ENCODE results near the gene SLC12A1.
A peak's percentile ranks its signal among the peaks of the same experiment; 100 is the strongest.

The SLC12A1 gene

DNA sequence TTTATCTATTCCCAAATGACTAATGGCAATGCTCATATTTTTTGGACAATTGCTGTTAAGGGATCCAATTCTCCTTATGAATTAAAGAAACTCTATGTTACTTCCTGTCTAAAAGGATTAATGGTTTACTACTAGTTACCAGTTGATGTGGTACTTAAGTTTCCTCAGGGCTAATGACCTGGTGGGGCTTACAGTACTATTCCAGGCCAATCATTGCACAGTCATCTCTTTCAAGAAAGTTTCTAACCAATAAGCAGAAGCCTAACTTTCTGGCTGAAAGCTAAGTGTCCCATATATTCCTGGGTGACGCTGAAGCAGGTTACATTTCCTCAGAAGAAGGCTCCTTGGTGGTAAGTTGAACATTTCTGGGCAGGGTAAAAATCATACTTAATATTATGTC, at the start of gene SLC12A1:
SLC12A1 (plus strand) TSS at position 322 of the 400 bp plus-strand sequence. CDS start 1,418 bp downstream, outside the sequence.
- DNase-seq (ENCODE audit: low read depth in 2 of 3, low spot score in 2 of 3) = no peak

DNA sequence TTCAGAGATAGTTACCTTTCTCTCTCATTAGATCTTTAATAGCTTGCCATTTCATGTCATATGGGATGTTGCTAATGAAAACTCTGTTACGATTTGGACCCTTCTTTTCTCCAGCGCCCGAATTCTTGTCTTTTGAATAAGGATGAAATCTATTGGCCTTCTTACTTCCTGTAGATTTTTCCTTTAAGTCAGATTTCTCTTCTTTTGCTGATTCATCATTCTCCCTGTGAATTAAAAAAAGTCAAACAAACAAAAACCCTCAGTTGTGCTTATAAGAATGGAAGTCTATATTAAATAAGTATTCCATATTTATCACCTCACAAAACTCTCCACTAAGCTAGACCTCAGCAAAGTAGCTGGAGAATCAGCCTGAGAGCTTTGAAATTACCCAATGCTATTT, 37.5 kb upstream of the SLC12A1 start:
- no peak for DNase-seq (ENCODE audit: low read depth in 2 of 3, low spot score in 2 of 3)

DNA sequence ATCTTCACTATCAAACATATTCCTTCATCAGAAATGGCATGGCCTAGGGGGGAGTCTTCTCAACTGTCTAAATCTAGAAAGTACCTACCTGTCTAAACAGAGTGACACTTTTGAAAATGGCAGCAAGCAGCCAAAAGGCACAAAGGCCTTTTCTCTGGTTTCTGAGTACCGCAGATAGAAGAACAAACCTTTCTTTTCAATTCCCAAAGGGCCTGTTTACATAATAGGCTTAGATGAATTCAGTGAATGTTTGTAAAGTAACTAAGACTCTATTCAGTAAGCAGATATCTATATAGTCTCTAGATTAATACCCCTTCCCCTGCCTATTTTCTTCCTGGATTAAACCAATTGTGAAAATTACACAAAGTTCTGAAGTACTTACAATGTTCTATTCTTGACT, 35.1 kb upstream of the SLC12A1 start:
- no peak for DNase-seq (ENCODE audit: low read depth in 2 of 3, low spot score in 2 of 3)

DNA sequence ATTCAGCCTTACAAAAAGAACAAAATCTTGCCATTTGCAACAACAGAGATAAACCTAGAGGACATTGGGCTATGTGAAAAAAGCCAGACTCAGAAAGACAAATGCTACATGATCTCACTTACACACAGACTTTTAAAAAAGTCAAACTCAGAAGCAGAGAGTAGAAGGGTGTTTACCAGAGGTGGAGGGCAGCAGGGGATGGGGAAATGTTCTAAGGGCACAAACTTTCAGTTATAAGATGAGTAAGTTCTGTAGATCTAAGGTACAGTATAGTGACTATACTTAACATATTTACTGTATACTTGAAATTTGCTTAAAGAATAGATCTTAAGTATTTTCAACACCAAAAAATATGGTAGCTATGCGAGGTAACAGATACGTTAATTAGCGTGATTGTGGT, 31.0 kb upstream of the SLC12A1 start:
- DNase-seq (ENCODE audit: low read depth in 2 of 3, low spot score in 2 of 3) = no peak

DNA sequence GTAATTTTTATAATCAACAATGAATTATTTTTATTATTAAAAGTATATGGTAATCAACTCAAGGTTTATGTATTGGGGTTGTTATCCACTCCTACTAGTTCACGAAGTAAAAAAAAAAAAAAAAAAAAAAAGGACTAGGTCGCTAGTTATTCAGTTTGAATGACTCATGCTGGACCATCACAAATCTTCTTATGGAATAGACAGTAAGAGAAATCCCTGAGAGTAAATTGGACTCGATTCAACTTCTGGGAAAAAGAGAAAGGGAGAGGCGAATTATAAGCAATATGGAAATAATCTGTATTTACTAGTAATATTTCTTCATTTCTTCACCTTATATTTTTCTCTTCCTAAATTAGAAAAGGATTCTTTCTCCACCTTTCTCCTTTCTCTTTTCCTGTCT, 30.0 kb upstream of the SLC12A1 start:
- DNase-seq (ENCODE audit: low read depth in 2 of 3, low spot score in 2 of 3) = no peak

DNA sequence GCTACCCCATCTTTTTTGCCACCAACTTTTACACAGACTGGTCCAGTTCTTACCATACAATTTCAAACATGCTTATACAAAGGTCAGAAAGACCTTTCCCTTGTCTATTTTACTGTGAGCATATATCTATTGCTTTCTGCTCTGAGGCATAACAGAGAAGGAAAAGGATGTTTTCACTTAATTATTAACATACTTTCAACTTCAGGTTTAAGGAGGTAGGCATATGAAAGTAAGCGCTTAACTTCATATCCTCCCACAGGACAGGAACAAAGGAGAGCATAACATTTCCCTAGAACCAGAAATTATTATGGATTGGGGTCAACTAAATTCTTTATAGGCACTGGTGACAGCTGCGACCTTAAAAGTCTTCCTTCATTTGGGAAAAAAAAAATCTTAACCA, 29.1 kb upstream of the SLC12A1 start:
- no peak for DNase-seq (ENCODE audit: low read depth in 2 of 3, low spot score in 2 of 3)

DNA sequence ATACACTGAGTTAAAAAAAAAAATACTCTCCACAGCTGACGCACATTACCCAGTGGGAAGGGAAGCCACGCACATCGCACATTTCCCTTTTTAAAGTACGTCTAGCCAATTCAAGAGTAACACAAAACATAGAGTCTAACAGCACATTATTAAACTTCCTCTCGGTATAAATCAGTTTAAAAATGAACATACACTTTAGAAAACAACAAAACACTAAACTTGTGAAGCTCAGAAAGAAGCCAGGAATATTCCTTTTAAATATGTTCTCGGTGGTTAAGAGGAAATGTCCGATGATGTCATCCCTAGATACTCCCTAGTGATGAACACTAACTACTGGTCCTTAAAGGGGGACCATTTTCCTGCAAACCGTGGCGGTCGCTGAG, 28.7 kb upstream of the SLC12A1 start:
- no peak for DNase-seq (ENCODE audit: low read depth in 2 of 3, low spot score in 2 of 3)

DNA sequence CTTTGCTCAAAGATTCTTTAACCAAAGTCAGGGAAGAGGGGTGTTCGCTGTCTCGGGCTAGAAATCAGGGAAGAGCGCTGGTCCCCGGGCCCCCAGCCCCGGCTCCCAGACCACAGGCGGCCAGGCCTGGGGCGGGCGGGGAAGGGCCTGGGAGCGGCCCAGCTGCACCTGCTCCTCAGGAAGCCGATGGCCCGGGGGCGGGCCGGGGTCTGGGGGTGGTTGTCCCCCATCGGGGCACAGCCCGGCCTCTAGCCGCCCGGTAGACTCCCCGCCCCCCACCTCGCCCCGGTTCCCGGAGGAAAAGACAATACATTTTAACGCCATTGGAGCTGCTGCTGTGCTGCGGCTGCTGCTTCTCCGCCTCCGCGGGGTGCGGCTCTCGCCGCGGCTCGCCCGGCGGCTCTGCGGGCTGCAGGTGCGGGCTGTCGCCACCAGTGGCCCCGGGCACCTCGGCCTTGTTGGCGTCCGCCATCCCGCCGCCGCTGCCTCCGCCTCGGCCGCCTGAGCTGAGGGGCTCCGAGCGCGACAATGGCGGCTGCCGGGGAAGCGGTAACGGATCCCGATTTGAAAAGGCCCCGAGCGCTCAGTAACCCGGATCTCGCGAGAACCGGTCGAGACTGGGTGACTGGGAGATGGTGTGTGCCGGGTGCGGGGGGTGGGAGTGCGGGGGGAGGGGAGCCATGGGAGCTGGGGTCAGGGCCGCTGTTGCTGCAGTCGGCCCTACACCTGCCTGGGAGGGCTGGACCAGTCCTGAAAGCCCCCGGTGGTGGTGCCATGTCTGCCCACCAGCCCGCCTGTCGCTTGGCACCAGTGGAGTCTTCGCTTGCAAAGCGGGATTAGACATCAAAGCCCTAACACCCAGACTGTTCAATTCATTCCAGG, 28.1 kb upstream of the SLC12A1 start, which contains the start of gene MYEF2:
MYEF2 (minus strand) TSS at position 530 of the 882 bp plus-strand sequence; CDS start at position 472, 58 bp downstream.
- peak; percentile 42 to 47 (median 44) for DNase-seq (ENCODE audit: low read depth in 2 of 3, low spot score in 2 of 3)

DNA sequence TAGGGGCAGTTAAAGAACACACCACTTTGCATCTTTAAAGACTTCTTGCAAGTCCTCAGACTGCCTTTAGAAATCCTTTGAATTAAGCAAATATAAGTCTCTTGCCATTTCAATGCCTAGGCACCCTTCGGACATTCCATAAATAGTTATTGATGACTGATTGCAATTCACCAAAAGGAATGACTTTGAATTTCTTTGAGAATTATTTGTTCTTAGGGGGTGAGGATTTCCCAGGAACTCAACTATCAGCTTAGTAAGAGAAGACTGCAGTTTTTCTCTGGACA, 27.5 kb upstream of the SLC12A1 start:
- no peak for DNase-seq (ENCODE audit: low read depth in 2 of 3, low spot score in 2 of 3)

DNA sequence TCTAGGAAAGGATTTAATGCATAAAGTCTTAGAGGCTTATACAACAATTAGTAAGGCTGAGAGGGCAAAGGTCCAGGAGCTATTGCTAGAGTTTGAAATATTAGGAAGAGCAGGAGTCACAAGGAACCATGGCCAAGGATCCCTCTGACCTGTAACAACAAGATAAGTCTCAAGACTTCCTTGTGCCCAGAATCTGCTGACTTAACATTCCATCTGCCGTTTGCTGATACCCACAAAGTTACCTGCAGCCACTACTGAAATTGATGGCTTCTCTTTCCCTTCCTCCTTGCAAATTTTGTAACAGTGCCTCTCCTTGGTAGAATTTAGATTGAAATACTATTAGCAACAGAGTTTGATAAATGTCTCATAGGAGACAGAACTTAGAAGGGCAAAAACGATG, 23.4 kb upstream of the SLC12A1 start:
- DNase-seq (ENCODE audit: low read depth in 2 of 3, low spot score in 2 of 3) = no peak

DNA sequence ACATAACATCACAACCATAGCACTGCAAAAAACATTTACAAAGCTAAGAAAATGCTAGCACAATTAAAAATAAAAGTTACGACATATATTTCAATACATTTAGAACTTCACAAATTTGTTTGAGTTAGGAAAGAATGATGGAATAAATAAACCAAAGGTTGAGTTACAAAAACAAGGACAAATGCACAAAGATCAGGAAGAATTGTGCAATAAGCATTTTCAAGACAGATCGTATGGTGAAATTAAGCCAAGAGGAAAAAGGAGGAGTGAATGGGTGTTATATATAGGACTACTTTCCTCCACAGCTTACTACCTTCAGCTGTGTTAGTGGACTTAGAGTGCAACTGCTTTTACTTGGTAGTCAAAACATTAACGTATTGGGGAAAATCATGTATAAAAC, 20.6 kb upstream of the SLC12A1 start:
- DNase-seq (ENCODE audit: low read depth in 2 of 3, low spot score in 2 of 3) = no peak

DNA sequence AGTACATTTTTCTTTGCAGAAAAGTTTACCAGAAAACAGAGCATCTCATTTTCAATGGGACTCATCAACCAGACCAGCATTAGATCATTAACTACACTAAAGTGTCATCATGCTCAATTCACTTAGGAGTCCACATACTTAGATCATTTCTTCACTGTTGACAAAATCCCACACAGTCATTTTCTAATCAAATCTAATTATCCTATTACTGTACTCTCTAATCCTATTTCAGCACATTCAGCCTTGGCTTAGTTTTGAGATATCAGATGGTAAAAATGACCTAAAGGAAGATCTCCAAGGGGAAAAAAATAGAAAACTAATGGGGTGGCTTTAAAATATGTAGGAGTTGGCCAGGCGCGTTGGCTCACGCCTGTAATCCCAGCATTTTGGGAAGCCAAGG, 19.8 kb upstream of the SLC12A1 start:
- DNase-seq (ENCODE audit: low read depth in 2 of 3, low spot score in 2 of 3) = no peak

DNA sequence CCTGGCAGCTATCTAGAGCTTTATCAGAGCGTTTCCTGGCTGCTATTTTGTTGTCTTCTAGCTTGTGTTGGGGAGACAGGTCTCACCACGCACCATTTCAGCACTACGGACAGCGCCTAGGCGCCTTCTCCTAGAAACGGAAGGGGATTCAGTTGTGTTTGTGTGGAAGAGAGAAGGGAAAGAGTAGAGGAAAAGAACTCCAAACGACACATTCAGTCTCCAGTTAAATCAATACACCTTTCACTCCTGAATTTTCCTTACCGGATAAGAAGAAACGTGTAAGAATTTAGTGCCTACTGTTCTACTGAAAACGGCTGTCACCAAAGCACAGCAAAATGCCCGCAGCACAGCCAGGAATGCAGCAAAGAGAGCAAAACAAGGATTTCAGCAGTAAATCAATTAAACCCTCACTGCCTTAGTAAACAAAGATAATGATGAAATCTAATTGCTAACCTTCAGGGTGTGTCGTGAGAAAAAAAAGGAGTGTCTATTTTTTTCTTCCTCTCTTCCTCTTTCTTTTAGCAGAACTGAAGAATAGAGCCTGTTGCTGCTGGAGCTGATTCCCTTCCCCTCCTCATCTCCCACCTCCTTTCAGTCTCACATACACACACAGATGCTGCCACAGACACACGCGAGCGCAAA, 15.0 kb upstream of the SLC12A1 start:
- no peak for DNase-seq (ENCODE audit: low read depth in 2 of 3, low spot score in 2 of 3)

DNA sequence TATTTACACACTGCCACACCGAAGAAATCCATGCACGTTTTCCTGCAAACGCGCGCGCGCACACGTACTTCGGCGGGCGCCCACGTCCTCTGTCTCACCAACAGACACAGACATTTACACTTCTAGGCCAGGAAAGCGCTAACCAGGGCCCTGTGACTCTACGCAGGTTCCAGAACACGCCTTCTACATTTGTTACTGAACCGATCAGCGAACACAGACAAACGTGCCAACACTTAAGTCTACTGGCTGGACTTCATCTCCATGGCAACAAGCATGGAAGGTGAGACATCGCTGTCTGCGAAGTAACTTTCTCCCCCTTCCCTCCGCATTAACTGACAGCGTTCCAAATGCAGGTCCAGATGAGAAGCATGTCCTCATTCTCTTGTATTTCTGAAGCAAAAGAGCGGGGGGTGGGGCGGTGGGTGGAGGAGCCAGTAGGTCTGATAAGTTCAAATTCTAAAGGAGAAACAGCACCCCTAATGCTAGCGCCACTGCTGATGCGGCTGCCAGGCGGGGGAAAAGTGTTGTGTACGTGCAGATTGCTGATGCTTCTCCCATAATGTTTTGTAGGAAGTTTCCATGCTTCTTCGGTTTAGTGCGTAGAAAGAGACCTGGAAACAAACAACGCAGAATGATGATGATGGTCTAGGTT, 14.4 kb upstream of the SLC12A1 start, which contains the start of gene CTXN2:
CTXN2 (plus strand) TSS at position 92 of the 652 bp plus-strand sequence. CDS start 9,636 bp downstream, outside the sequence.
- DNase-seq (ENCODE audit: low read depth in 2 of 3, low spot score in 2 of 3) = no peak

DNA sequence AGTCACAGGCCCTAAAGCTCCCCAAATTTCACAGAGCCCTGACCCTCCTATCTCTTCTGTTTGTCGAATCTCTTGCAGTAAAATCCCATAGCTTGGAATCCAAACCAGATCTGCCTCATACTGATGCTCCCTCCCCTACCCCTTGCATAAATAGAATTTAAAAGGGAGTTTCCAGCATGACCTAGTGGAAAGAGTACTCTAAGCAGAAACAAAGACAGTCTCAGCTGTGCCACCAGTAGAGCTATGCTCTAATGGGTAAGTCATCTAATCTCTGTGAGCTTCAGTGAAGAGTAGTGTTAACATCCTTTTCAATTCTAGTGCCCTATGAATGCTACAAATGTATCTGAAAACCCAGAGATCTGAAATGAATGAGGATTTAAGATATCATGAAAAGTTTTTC, 4.0 kb upstream of the SLC12A1 start:
- DNase-seq (ENCODE audit: low read depth in 2 of 3, low spot score in 2 of 3) = no peak

DNA sequence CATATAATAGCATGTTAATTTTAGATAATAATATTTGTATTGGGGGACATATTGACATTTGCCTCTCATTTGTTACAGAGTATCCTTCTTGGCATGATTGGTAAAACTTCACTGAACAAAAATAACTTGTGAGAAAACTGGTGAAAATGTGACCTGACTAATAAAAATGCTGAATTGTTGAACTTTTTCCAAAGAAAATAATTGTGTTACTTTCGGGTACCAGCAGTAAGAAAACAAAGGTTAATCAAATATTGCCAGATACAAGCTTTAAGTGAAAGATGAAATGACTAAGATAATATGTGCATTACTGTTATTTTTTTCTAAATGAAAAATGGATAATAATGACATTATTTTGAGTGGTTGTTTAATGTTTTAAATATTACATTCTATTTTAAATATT, 15.2 kb downstream of the SLC12A1 start:
- DNase-seq (ENCODE audit: low read depth in 2 of 3, low spot score in 2 of 3) = no peak

DNA sequence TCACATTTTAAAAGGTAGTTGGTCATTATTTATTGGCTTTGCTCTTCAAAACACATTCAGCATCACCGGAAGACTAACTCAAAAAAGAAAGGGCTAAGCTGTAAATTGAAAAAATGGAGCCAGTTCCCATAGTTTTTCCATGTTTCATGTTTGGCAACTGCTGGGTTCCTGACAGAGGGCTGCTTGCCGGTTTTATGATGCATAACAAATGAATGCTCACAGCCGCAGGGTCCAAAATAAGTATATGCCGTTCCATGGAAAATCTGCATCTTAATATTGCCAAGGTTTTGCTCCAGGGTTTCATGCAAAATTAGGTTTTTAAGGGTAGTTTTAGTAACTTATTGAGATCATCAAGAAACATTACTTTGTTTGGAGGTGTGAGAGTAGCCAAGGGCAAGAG, 15.8 kb downstream of the SLC12A1 start:
- no peak for DNase-seq (ENCODE audit: low read depth in 2 of 3, low spot score in 2 of 3)

DNA sequence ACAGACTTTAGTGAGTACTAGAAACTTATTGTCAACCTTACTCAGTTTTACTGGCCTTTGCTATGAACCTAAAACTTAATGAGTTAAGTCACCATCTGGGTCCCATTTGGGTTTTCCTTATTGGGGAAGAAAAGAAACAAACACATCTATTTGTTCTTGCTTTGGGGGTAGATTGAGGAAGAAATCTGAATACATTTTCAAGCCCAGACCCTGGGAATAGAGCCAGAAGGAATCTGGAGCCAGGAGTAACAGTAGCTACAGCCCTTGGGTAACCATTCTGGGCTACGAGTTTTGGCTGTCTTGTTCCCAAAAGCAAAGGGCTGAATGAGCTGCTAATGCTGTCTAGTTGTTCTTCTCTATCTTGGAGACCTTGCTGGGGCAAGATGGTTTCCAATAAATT, 16.5 kb downstream of the SLC12A1 start:
- DNase-seq (ENCODE audit: low read depth in 2 of 3, low spot score in 2 of 3) = no peak

DNA sequence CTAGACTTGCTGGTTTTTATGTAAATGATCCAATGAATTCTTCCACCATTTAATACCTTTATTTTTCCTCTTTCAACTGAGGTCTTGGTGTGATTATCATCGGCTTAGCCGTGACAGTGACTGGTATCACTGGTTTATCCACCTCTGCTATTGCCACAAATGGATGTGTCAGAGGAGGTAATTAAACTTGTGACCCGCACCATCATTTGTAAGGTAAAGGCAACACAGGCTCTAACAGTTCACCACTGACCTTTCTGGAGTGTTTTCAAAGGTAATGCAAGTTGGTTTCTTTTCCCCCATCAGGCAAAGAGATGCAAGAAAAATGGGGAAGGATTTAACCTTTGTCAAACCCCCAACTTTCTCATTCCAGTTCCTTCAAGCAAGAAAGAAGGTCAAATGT, 19.7 kb downstream of the SLC12A1 start:
- DNase-seq (ENCODE audit: low read depth in 2 of 3, low spot score in 2 of 3) = no peak

DNA sequence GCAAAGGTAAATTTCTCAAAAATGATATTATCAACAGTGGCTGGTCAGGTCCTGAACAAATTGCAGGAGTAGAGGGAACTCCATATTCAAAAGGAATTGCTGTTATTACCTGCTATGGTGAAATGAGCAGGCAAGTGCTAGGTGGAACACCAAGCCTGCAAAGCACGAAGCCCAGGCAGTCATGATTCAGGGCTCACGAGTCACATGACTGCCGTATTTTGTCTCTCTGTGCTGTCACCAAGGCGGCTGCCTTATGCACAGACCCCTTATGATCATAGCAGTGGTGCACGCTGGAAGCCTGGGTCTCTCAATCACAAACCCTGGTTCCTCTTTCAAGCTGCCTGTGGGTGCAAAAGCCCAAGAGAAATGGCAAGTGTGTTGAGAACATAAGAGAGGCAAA, 24.4 kb downstream of the SLC12A1 start:
- no peak for DNase-seq (ENCODE audit: low read depth in 2 of 3, low spot score in 2 of 3)

DNA sequence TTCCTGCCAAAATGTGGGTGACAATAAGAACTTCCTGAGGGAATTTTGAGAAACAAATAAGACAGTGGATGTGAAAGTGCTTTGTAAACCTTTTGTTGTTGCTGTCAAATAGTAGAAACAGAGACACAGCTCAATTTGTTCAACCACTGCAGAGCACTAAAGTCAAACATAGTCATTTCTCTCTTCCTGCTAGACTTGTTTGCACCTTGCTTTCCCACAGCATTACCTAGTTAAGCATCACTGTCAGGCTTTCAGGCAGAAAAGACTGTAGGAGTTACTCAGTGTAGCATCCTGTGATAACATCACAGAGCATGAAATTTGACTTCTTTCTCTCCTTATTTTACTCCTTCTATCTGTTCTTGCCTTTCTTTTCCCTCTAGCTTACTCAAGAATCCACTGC, 27.1 kb downstream of the SLC12A1 start:
- no peak for DNase-seq (ENCODE audit: low read depth in 2 of 3, low spot score in 2 of 3)

DNA sequence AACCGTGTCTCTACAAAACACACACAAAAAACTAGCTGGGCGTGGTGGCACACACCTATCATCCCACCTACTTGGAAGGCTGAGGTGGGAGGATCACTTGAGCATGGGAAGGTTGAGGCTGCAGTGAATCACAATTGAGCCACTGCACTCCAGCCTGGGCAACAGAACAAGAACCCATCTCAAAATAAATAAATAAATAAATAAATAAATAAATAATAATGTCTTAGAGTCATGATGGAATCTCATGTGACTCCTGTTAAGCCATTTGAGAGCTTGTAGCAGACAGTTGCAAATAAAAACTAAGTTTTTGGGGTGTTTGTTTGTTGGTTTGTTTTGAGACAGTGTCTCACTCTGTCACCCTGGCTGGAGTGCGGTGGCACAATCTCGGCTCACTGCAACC, 33.2 kb downstream of the SLC12A1 start:
- no peak for DNase-seq (ENCODE audit: low read depth in 2 of 3, low spot score in 2 of 3)
